Raji (cell line): ENCODE measurements around the gene LRRC27.

ENCODE experiments used
- POLR2A ChIP-seq: IDR thresholded peaks from 2 replicates; pipeline ENCODE4 v1.6.1; 2011; ENCODE audit warnings: low read depth, low read length, control low read depth; ENCODE audit not compliant: insufficient read depth

Gene LRRC27

DNA sequence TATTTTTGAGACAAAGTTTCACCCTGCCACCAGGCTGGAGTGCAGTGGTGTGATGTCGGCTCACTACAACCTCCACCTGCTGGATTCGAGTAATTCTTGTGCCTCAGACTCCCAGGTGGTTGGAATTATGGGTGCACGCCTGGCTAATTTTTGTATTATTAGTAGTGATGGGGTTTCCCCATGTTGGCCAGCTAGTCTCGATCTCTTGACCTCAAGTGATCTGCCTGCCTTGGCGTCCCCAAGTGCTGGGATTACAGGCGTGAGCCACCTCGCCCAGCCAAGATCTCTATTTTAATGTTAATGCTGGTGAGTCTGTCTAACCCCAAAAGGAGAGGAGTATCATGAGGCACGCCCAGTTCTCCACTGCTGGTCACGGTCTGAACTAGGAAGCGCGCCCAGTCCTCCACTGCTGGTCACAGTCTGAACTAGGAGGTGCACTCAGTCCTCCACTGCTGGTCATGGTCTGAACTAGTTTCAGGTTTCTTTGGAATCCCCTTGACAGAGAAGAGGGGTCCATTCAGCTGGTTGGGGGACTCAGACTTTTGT, 5.6 kb upstream of the LRRC27 start:
- no peak for TF ChIP-seq POLR2A

DNA sequence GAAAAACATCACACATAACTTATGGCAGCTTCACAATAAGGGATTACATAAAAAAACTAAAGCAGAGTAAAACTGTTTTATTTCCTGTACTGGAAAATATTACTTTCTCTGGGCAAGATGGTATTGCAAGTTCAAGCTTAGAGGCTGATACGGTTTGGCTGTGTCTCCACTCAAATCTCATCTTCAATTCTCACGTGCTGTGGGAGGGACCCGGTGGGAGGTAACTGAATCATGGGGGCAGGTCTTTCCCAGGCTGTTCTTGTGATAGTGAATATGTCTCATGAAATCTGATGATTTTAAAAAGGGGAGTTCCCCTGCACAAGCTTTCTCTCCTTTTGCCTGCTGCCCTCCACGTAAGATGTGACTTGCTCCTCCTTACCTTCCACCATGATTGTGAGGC, 5.1 kb upstream of the LRRC27 start:
- TF ChIP-seq POLR2A: no peak

DNA sequence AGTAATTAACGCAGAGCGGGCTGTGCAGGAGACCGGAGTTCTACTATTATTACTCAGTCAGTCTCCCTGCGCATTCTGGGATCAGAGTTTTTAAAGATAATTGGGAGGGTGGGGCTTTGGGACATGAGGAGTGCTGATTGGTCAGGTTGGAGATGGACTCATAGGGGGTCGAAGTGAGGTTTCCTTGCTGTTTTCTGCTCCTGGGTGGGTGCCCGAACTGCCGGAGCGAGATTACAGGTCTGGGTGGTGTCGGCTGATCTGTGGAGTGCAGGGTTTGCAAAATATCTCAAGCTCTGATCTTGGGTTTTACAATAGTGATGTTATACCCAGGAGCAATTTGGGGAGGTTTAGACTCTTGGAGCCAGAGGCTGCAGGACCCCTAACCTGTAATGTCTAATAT, 3.9 kb upstream of the LRRC27 start:
- TF ChIP-seq POLR2A: no peak

DNA sequence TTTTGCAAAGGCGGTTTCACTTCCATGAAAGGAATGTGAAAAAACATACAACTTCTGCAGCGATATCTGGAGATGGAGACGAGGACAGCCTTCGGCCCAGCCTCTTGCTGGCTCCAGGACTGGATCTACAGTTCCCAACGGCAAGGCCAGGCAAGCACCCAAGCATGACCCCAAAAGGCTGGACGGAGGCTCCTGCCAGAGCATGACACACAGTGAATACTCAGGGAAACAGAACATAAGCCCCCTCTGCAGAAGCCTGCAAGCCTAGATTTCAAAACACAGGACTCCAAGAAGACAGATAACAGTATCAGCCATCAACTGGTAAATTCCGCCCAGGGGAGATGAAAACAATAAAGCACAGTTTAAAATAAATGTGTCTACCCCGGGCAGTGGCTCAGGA, 3.3 kb upstream of the LRRC27 start:
- TF ChIP-seq POLR2A: no peak

DNA sequence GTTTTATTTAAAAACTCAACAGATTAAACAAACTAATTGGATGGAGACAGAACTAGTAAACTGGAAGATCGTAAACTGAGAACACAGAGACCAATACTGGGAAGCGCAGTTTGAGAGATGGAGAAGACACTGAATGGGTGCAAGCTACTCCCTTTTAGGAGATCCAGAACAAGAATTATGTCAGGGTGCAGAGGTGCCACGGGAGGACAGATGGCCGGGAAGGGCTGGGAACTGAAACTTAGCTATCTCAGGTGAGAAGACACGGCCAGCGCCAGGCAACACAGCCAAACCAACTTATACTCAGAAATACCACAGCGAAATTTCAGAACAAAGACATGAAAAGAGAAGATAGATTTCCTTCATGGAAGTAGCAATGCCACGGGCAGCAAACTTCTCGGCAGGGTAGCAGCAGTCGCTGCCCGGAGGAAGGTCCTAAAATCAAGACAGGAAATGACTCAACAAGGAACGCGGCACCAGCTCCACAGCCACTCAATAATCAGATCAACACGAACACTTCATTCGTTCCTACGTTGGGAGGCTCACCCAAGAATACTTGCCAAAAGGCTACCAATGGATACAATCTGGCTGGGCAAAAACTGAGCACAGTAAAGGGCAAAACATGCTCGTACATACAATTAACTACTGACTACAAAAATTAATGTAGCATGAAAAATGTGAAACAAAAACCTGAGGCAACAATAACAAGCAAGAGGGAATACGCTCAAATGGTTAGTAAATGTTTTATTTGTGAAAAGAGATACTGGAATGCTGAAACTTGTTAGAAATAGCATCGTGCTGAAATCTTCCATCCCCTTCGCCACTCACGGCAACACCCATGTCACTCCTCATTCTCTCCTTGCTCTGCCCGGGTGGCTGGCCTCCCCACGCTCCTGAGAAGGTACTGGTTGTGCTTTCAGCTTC, 2.2 kb upstream of the LRRC27 start:
- TF ChIP-seq POLR2A: no peak

DNA sequence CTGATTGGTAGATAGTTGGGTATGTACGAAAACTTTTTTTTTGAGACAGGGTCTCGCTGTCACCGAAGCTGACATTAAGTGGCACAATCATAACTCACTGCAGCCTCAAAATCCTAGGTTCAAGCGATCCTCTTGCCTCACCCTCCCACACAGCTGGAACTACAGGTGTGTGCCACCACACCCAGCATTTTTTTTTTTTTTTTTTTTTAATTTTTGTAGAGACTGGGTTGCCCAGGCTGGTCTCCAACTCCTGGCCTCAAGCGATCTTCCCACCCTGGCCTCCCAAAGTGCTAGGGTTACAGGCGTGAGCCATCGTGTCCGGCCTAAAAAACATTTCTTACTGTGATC, 1.5 kb upstream of the LRRC27 start:
- no peak for TF ChIP-seq POLR2A

DNA sequence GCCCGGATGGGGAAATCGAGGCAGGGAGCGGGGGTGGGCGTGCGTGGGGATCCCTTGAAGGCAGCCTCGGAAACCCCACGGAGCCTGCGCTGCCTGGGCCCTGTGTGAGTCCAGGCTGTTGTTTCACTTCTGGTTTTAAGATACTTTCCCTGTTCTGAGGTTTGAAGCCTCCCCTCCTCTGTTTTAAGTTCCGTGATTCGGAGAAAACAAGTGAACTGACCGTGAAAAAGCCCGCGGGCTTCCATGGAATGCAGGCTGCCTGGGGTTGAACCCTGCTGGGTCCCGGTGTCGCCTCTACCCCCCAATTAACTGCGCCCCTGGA, 401 bp downstream of the LRRC27 start:
- no peak for TF ChIP-seq POLR2A

DNA sequence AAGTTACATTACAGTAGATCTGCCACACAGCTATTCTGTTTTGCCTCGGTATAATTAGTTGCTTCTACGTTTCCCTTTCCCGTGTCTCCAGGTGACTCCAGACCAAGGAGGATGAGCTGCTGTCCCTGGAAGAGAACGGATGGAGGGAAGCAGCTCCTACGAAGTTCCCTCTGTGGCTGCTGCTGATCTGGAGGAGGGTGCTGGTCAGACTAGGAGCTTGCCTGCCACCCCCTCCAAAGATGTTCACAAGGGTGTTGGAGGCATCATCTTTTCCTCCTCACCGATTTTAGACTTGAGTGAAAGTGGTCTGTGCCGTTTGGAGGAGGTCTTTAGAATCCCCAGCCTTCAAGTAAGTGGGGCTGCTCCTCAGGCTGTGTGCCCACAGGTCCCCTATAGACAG, 1.4 kb downstream of the LRRC27 start:
- no peak for TF ChIP-seq POLR2A

DNA sequence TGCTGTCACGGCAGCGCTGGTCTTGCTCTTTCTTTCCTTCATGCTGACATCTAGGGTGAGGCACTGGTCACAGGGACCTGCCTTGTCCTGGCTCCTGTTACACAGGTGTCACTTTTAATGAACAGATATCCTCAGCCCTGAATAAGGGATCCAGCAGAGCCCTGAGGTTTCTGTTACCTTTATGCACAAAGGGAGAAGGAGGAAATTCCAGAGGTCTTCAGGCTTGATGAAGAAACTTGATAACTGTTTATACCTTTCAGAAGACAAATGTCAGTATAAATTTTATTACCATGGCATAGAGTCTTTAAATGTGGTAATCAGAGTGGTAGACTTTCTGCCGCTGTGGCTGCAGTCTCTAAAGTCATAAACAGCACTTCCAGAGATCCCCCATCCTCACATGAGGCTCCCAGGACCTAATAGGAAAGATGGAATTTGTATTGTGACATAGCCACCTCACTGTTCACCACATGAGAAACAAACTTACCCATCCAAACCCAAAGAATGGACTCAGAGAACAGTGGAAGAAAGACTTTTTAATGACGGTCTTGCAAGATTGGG, 2.7 kb downstream of the LRRC27 start:
- no peak for TF ChIP-seq POLR2A

DNA sequence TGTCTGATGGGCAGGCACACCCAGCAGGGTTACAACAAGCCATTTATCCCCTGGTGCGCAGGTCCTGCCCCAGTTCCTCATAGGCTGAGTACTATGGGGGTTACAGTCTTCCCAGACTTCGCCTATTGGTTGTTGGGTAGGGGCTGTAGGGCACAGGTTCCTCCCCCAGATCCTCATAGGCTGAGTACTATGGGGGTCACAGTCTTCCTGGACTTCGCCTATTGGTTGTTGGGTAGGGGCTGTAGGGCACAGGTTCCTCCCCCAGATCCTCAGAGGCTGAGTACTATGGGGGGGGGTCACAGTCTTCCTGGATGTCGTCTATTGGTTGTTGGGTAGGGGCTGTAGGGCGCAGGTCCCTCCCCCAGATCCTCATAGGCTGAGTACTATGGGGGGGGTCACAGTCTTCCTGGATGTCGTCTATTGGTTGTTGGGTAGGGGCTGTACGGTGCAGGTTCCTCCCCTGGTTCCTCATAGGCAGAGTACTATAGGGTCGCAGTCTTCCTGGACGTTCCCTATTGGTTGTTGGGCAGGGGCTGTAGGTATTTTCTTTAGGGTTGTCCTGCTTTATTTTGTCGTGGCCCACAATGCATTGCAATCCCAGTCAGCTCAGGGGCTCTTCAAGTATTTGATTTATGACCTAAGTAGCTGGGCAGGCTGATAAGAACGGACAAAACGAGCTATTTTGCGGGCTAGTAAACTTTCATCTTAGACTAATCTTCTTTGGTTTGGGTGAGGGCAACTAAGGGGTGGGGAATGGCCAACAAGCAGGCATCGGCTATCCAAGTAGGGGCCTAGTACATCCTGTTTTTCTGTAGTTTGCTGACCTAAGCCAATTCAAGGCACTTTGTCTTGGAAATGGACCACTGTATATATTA, 3.4 kb downstream of the LRRC27 start:
- no peak for TF ChIP-seq POLR2A

DNA sequence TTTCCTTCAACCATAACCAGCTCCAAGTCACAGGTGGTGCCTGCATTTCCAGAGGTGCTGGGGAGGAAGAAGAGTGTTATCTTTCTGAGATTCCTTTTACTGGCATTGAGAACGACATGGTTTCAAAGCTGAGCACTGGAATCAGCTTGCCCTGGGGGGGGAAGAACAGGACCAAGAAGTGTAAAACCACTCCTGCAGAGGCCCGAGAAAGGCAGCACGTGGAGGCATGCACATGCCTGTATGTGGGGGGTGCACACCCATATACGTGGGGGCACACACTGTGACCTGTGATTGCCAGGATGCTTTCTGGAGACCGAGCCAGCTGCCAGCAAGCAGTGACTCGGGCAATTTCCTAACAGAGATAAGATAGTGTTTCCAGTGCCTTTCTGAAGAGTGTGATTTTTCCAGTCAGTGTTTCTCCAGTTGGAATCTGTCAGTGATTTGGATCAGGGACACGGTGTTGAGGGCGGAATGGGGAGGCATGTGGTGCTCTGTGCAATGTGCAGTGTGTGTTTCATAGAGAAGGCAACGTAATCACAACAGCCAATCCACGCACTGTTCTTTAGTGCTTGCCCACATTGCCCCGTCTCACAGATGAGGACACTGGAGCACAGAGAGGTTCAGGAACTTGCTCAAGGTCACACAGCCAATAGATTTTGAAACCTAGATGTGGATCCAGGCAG, 4.2 kb downstream of the LRRC27 start:
- TF ChIP-seq POLR2A: no peak

DNA sequence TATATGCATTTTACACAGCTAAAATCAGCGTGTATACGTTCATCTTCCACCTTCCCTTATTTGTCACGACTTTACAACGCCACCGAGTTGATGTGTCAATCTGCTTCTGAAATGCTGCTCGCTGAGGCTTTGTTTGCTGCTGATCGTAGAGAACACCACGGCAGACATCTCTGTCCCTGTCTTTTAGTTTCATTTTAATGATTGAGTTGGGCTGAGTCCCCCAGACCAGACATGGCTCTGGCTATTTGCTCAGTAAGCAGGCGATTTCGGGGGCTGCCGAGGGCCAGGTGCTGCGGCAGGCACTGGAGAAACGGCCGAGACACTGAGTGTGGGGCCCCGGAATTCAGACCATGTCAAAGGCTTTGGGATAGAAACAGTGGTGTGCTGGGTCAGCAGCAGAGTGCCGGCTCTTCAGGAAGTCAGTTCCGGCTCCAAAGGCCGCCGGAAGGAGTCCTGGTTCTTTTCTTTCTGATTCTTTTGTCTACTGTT, 5.0 kb downstream of the LRRC27 start:
- no peak for TF ChIP-seq POLR2A

DNA sequence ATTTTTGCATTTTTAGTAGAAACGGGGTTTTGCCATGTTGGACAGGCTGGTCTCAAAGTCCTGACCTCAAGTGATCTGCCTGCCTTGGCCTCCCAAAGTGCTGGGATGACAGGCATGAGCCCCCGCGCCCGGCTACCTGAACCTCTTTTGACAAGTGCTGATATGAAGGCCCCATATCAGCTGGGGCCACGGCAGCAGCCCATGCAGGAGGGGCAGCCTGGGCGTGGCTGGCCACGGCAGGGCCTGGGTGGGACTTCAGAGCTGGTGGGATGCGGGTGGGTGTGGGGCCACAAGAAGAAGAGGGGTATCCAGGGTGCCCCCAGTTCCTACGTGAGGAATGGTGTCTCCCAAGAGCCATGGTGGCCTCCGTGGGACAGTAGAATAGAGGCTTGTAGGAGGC, 6.9 kb downstream of the LRRC27 start:
- TF ChIP-seq POLR2A: no peak

DNA sequence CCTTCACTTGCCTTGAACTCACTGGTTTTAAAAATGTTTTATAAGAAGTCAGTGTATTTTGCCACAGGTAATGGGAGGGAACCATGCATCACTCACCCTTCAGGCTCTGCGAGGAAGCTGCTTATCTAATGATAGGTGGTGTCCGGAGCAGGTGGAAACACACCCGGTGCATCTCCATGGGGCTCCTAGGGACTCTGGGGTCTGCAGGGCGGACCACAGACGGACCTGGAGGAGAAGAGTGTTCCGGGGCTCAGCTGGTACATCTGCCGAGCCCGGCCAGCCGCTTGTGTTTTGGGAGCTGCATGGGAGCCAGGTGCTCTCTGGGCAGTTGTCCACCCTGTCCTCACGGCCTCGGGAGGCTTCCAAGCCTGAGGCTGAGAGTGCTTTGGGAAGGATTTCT, 7.3 kb downstream of the LRRC27 start:
- TF ChIP-seq POLR2A: no peak

DNA sequence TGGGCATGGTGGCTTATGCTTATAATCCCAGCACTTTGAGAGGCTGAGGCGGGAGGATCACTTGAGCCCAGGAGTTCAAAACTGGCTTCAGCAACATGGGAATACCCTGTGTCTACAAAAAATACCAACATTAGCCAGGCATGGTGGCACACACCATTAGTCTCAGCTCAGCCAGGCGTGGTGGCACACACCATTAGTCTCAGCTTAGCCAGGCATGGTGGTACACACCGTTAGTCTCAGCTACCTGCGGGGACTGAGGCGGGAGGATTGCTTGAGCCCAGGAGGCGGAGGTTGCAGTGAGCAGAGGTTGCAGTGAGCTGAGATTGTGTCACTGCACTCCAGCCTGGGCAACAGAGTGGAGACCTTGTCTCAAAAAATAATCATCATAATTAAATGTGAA, 9.0 kb downstream of the LRRC27 start:
- TF ChIP-seq POLR2A: no peak
